Body of pancreas (tissue), 4 donors: Measurements from ENCODE around the gene HSF2.

ENCODE experiments used
- CTCF ChIP-seq, 7 experiments: fragments of 450-650 bp in 4 of 7; fragments of 200-600 bp in 3 of 7; sonication (generic) in 3 of 7; IDR thresholded peaks; one replicate each; pipeline ENCODE4 v1.5.1; 2016 to 2019; ENCODE audit warnings: antibody characterized with exemption in 7 of 7
- POLR2A ChIP-seq, 3 donors: fragments of 450-650 bp; IDR thresholded peaks; one replicate each; pipeline ENCODE4 v1.6.1; 2016; ENCODE audit warnings: antibody characterized with exemption in 3 of 3, mild to moderate bottlenecking in 2 of 3

- TF ChIP-seq CTCF (IDR thresholded peaks at IDR 0.05) (no peak), POLR2A (IDR thresholded peaks at IDR 0.05) (no peak)
These were observed 5.0 kb downstream of the HSF2 start for GRCh38 chr6:122404444-122404843.
